HepG2 (cell line): ENCODE results near the gene EBF3. TPM values are rescaled to one million over a fixed set of nuclear protein-coding genes. Genes with fewer than 3 reads are reported as not detected.

Experiments used
- ATAC-seq: fragments of 200-7000 bp; cut with Tn5 transposase; 3 replicates; pipeline ENCODE4 v1.9.1; 2020; ENCODE audit warnings: mild to moderate bottlenecking, moderate library complexity
- BruUV-seq: library from RNA; stranded (reverse); fragments of 400-500 nt; replicated peaks from 2 replicates; lab custom pipeline; 2021; lab: Mats Ljungman, UMichigan
- CTCF ChIA-PET: fragments of 300-600 bp; formaldehyde crosslinking; extraction: SDS; loops from one replicate; lab custom pipeline; 2021; ENCODE audit warnings: low total read pairs, inconsistent platforms, low intra/inter-chr PET ratio; lab: Yijun Ruan, JAX
- POLR2A ChIA-PET: fragments of 350-600 bp; sonication (Branson Sonifier 250); formaldehyde crosslinking; loops from one replicate; lab custom pipeline; 2020; ENCODE audit warnings: antibody characterized with exemption, inconsistent platforms; lab: Yijun Ruan, JAX
- DNase-seq: peaks from one replicate; pipeline ENCODE4 v3.0.0-alpha.2; 2015; ENCODE audit warnings: low spot score
- FAIRE-seq: peaks from 3 replicates; lab custom pipeline; 2011; peaks lifted over from hg19 to GRCh38; lab: Jason Lieb, UNC
- H2AFZ ChIP-seq: one replicate; pipeline ENCODE4 v1.6.1; 2011; ENCODE audit warnings: low read length, inconsistent platforms
- H3K27ac ChIP-seq: fragments of 300-600 bp; 3 replicates; pipeline ENCODE4 v1.8.0; 2011; ENCODE audit warnings: mixed run types, mild to moderate bottlenecking, mixed read lengths, low read length, inconsistent platforms; ENCODE audit not compliant: insufficient read depth; ENCODE audit errors: extremely low read length
- H3K27me3 ChIP-seq, 2 experiments: fragments of 200-600 bp in 1 of 2; 2 replicates in 1 of 2; 3 replicates in 1 of 2; pipeline versions ENCODE4 v1.6.0 to v1.8.0; 2011; ENCODE audit warnings: low read length in 2 of 2, mild to moderate bottlenecking in 2 of 2, moderate library complexity in 2 of 2, inconsistent platforms in 1 of 2; ENCODE audit not compliant: insufficient read depth in 2 of 2, control insufficient read depth in 1 of 2
- H3K36me3 ChIP-seq, 2 experiments: fragments of 200-600 bp in 1 of 2; replicated peaks in 1 of 2; 2 replicates in 1 of 2; 3 replicates in 1 of 2; pipeline versions ENCODE4 v1.5.1 to v1.8.0; 2011; ENCODE audit warnings: low read length in 2 of 2, inconsistent platforms in 1 of 2; ENCODE audit not compliant: insufficient read depth in 2 of 2, control insufficient read depth in 1 of 2
- H3K4me1 ChIP-seq: 2 replicates; pipeline ENCODE4 v1.5.1; 2012; ENCODE audit warnings: low read length, inconsistent platforms; ENCODE audit not compliant: insufficient read depth
- H3K4me2 ChIP-seq: 2 replicates; pipeline ENCODE4 v1.6.0; 2011; ENCODE audit warnings: low read depth, low read length, inconsistent platforms
- H3K4me3 ChIP-seq, 3 experiments: fragments of 200-600 bp in 1 of 3; sonication (generic), shearing (Covaris generic) in 1 of 3; replicated peaks in 1 of 3; 2 replicates each; pipeline ENCODE4 v1.5.1; 2011 to 2016; ENCODE audit warnings: low read length in 3 of 3, inconsistent platforms in 2 of 3, low read depth in 2 of 3, mild to moderate bottlenecking in 2 of 3, control low read depth in 1 of 3, mixed read lengths in 1 of 3; ENCODE audit not compliant: insufficient read depth in 1 of 3
- H3K79me2 ChIP-seq: one replicate; pipeline ENCODE4 v1.6.1; 2011; ENCODE audit warnings: low read length, inconsistent platforms; ENCODE audit not compliant: insufficient read depth
- H3K9ac ChIP-seq: 2 replicates; pipeline ENCODE4 v1.6.0; 2011; ENCODE audit warnings: mild to moderate bottlenecking, low read depth, low read length, inconsistent platforms; ENCODE audit not compliant: insufficient read depth
- H3K9me3 ChIP-seq: 2 replicates; pipeline ENCODE4 v1.5.1; 2012; ENCODE audit warnings: mild to moderate bottlenecking, low read length
- H4K20me1 ChIP-seq: 2 replicates; pipeline ENCODE4 v1.6.0; 2011; ENCODE audit warnings: inconsistent platforms, mild to moderate bottlenecking, low read length, moderate library complexity; ENCODE audit not compliant: insufficient read depth
- AHDC1 ChIP-seq: sonication (generic); formaldehyde crosslinking; IDR thresholded peaks from 2 replicates; pipeline ENCODE4 v1.5.1; 2020; ENCODE audit warnings: mild to moderate bottlenecking, missing genetic modification reagents, borderline replicate concordance
- GLMP ChIP-seq: sonication (generic); formaldehyde crosslinking; IDR thresholded peaks from 2 replicates; pipeline ENCODE4 v1.9.0; 2021; ENCODE audit warnings: missing genetic modification reagents, mild to moderate bottlenecking, borderline replicate concordance
- HIVEP1 ChIP-seq: sonication (generic); formaldehyde crosslinking; IDR thresholded peaks from 2 replicates; pipeline ENCODE4 v1.4.0; 2020; ENCODE audit warnings: mild to moderate bottlenecking, missing genetic modification reagents
- KLF15 ChIP-seq: sonication (generic); formaldehyde crosslinking; IDR thresholded peaks from 2 replicates; pipeline ENCODE4 v1.8.1; 2023; ENCODE audit warnings: borderline replicate concordance, mild to moderate bottlenecking, inconsistent platforms, missing genetic modification reagents, mixed read lengths
- MZF1 ChIP-seq: sonication (generic); formaldehyde crosslinking; IDR thresholded peaks from 2 replicates; pipeline ENCODE4 v1.8.1; 2023; ENCODE audit warnings: mild to moderate bottlenecking, missing genetic modification reagents, borderline replicate concordance
- NFIC ChIP-seq: IDR thresholded peaks from 2 replicates; pipeline ENCODE4 v1.6.1; 2012; ENCODE audit warnings: mild to moderate bottlenecking, low read length, inconsistent platforms
- NFRKB ChIP-seq: fragments of 450-650 bp; IDR thresholded peaks from 2 replicates; pipeline ENCODE4 v1.6.1; 2017
- PRDM4 ChIP-seq: sonication (generic); formaldehyde crosslinking; IDR thresholded peaks from 2 replicates; pipeline ENCODE4 v1.9.0; 2021; ENCODE audit warnings: missing genetic modification reagents, borderline replicate concordance
- TAF1 ChIP-seq: sonication (generic); formaldehyde crosslinking; IDR thresholded peaks from 2 replicates; pipeline ENCODE4 v1.4.0; 2020; ENCODE audit warnings: missing genetic modification reagents
- TCF7L2 ChIP-seq: IDR thresholded peaks from 2 replicates; pipeline ENCODE4 v1.6.1; 2011; ENCODE audit warnings: mild to moderate bottlenecking, low read depth, low read length, moderate library complexity
- ZNF678 ChIP-seq: sonication (generic); formaldehyde crosslinking; IDR thresholded peaks from 2 replicates; pipeline ENCODE4 v1.4.0; 2020; ENCODE audit warnings: mild to moderate bottlenecking, missing genetic modification reagents
- ZNF691 ChIP-seq: sonication (generic); formaldehyde crosslinking; IDR thresholded peaks from 2 replicates; pipeline ENCODE4 v1.4.0; 2020; ENCODE audit warnings: missing genetic modification reagents, low read depth, mild to moderate bottlenecking, borderline replicate concordance
- ZSCAN29 ChIP-seq: sonication (generic); formaldehyde crosslinking; conservative IDR thresholded peaks from 2 replicates; pipeline ENCODE4 v1.4.0; 2020; ENCODE audit warnings: mild to moderate bottlenecking, missing genetic modification reagents
- WGBS: methylation state at CpG from one replicate; pipeline ENCODE4 v1.1.6; 2017; ENCODE audit warnings: low lambda C conversion rate; 5-methylcytosine and 5-hydroxymethylcytosine counted together
- in situ Hi-C: cut with HindIII; loops from 2 replicates; pipeline ENCODE4 v1.10.0; 2017; ENCODE audit warnings: low pct_unique_long_range_greater_than_20kb; ENCODE audit not compliant: extremely low pct_ligation_motif_present
- intact Hi-C: fragments of 100-400 bp; cut with micrococcal nuclease; formaldehyde crosslinking; loops from one replicate; pipeline ENCODE4 v1.10.0; 2022; ENCODE audit not compliant: unreplicated experiment
- polyA plus RNA-seq, 8 experiments: library from polyadenylated mRNA; depleted of rRNA in 3 of 8; stranded (reverse) in 7 of 8; unstranded in 1 of 8; fragments of >200 nt; fragmentation: Illumina TruSeq in 4 of 8; extraction: Trizol in 4 of 8; gene quantifications; 2 replicates each; pipeline versions ENCODE4 v1.2.1 to v1.2.3, GENCODE V29; 2011 to 2016; ENCODE audit warnings: low read depth in 4 of 8, missing spikeins in 1 of 8, mixed read lengths in 1 of 8; ENCODE audit not compliant: insufficient read depth in 1 of 8
- total RNA-seq, 5 experiments: library from RNA; depleted of rRNA; stranded (reverse); fragments of >200 nt; fragmentation: Illumina TruSeq; extraction: Trizol; gene quantifications; 2 replicates each; pipeline ENCODE4 v1.2.3, GENCODE V29; 2016; ENCODE audit warnings: low read depth in 1 of 5
- TF ChIP-seq, protein P1 (sequence below): sonication (generic); formaldehyde crosslinking; IDR thresholded peaks from 2 replicates; pipeline ENCODE4 v1.4.0; 2020; ENCODE audit warnings: missing genetic modification reagents

EBF3 gene
- total and polyA plus RNA-seq, 2 of the 13 experiments (the other 11 are each of a cell fraction or from before 2014, with no cell fraction given) = not detected

DNA sequence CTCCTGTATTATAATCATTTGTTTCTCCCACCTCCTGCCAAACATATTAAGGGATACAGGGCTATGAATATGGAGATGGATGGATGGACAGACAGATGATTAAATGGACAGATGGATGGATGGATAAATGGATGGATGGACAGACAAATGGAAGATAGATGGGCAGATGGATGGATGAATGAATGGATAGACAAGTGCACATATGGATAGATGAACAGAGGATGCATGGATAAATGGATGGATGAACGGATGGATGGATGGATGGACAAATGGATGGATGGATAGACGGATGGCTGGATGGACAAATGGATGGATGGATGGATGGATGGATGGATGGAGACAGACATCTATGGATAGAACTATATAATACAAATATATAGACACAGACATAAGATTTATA is 59.8 kb downstream of the EBF3 start:
- Histone ChIP-seq H4K20me1 (no peaks in the 10 kb centered on the region), H2AFZ (no peak overlapping the region), H3K4me3 (no peak overlapping the region), H3K9ac (no peak overlapping the region), H3K9me3 (no peaks in the 10 kb centered on the region), H3K4me2 (no peak overlapping the region), H3K79me2 (no peaks in the 10 kb centered on the region), H3K4me1 (no peaks in the 10 kb centered on the region), H3K27ac (no peak overlapping the region), H3K36me3 (no peaks in the 10 kb centered on the region), H3K27me3 (peaks cover 3 to 42% of the 10 kb centered on the region in 2 experiments; a peak in 4 of 5 replicates)
- in situ Hi-C loops = no loop called here
- ATAC-seq (no peak), FAIRE-seq (no peak), DNase-seq (no peak)
- ChIA-PET POLR2A (no interaction called here), CTCF (no interaction called here)
- BruUV-seq = no TSS peak
- intact Hi-C loops = no loop called here
- TF ChIP-seq HIVEP1 (CRISPR knock-in tag) (no peak), PRDM4 (CRISPR knock-in tag) (no peak), TCF7L2 (no peak), NFIC (no peak), KLF15 (CRISPR knock-in tag) (no peak), ZNF678 (no peak), MZF1 (CRISPR knock-in tag) (no peak), AHDC1 (CRISPR knock-in tag) (no peak), GLMP (CRISPR knock-in tag) (no peak), TAF1 (CRISPR knock-in tag) (no peak), ZNF691 (CRISPR knock-in tag) (no peak), ZSCAN29 (no peak), NFRKB (no peak)
- TF ChIP-seq, protein P1, sequence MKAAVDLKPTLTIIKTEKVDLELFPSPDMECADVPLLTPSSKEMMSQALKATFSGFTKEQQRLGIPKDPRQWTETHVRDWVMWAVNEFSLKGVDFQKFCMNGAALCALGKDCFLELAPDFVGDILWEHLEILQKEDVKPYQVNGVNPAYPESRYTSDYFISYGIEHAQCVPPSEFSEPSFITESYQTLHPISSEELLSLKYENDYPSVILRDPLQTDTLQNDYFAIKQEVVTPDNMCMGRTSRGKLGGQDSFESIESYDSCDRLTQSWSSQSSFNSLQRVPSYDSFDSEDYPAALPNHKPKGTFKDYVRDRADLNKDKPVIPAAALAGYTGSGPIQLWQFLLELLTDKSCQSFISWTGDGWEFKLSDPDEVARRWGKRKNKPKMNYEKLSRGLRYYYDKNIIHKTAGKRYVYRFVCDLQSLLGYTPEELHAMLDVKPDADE (CRISPR knock-in tag) = no peak
- WGBS = 2% methylated on average over 2 of the region's 2 CpGs
